B cell (primary cell): ENCODE data around the gene DNAJC4. TPM values are rescaled to one million over a fixed set of nuclear protein-coding genes. Genes with fewer than 3 reads are reported as not detected.

Experiments
- ATAC-seq: fragments of 200-7000 bp; cut with Tn5 transposase; one replicate; pipeline ENCODE4 v1.10.0; 2021; ENCODE audit warnings: low read depth, mild to moderate bottlenecking, moderate number of reproducible peaks, moderate library complexity
- CTCF ChIA-PET: fragments of 350-600 bp; sonication (Branson Sonifier 250); formaldehyde crosslinking; loops from one replicate; lab custom pipeline; 2021; ENCODE audit warnings: antibody characterized with exemption, inconsistent platforms; lab: Charles Lee
- POLR2A ChIA-PET: fragments of 350-600 bp; sonication (Branson Sonifier 250); formaldehyde crosslinking; loops from one replicate; lab custom pipeline; 2021; ENCODE audit warnings: antibody characterized with exemption; lab: Charles Lee
- DNase-seq: peaks from one replicate; pipeline ENCODE4 v3.0.0; 2013
- H2AFZ ChIP-seq: 2 replicates; pipeline ENCODE4 v1.6.1; 2012; ENCODE audit warnings: mild to moderate bottlenecking, low read depth, low read length; ENCODE audit not compliant: insufficient read depth, poor library complexity, severe bottlenecking
- H3K27ac ChIP-seq, 2 donors: 1 replicate in 1 of 2; 2 replicates in 1 of 2; pipeline ENCODE4 v1.5.1; 2012 to 2013; ENCODE audit warnings: low read length in 2 of 2, mild to moderate bottlenecking in 2 of 2, moderate library complexity in 1 of 2
- H3K27me3 ChIP-seq, 4 experiments: fragments of 200-600 bp in 1 of 4; sonication (generic) in 1 of 4; replicated peaks in 1 of 4; 1 replicate in 2 of 4; 2 replicates in 2 of 4; pipeline versions ENCODE4 v1.6.1 to v1.7.0; 2013 to 2016; ENCODE audit warnings: low read length in 3 of 4, mild to moderate bottlenecking in 2 of 4, mixed read lengths in 1 of 4, moderate library complexity in 1 of 4; ENCODE audit not compliant: insufficient read depth in 4 of 4, control insufficient read depth in 3 of 4; ENCODE audit errors: control extremely low read depth in 1 of 4
- H3K36me3 ChIP-seq, 2 experiments: replicated peaks in 1 of 2; 1 replicate in 1 of 2; 2 replicates in 1 of 2; pipeline versions ENCODE4 v1.6.1 to v1.7.1; 2013; ENCODE audit warnings: low read length in 1 of 2; ENCODE audit not compliant: insufficient read depth in 2 of 2, control insufficient read depth in 1 of 2; ENCODE audit errors: control extremely low read depth in 1 of 2, extremely low read depth in 1 of 2
- H3K4me1 ChIP-seq, 2 donors: fragments of 200-600 bp in 1 of 2; sonication (generic) in 1 of 2; 1 replicate in 1 of 2; 2 replicates in 1 of 2; pipeline versions ENCODE4 v1.5.1 to v1.6.1; 2013 to 2017; ENCODE audit warnings: low read length in 2 of 2; ENCODE audit not compliant: control insufficient read depth in 2 of 2, insufficient read depth in 2 of 2
- H3K4me2 ChIP-seq: replicated peaks from 2 replicates; pipeline ENCODE3; 2012; ENCODE audit warnings: mild to moderate bottlenecking, low read depth, low read length; ENCODE audit not compliant: poor library complexity, severe bottlenecking
- H3K4me3 ChIP-seq, 5 experiments: fragments of 200-600 bp in 1 of 5; sonication (generic) in 1 of 5; 1 replicate in 3 of 5; 2 replicates in 2 of 5; pipeline versions ENCODE4 v1.5.1 to v1.7.0; 2011 to 2016; ENCODE audit warnings: low read length in 4 of 5, mild to moderate bottlenecking in 4 of 5, low read depth in 2 of 5, control low read depth in 1 of 5, moderate library complexity in 1 of 5; ENCODE audit not compliant: insufficient read depth in 1 of 5; ENCODE audit errors: control extremely low read depth in 1 of 5, extremely low read depth in 1 of 5
- H3K79me2 ChIP-seq: fragments of 200-600 bp; sonication (generic); one replicate; pipeline ENCODE4 v1.6.0; 2016; ENCODE audit warnings: low read length; ENCODE audit not compliant: control insufficient read depth, insufficient read depth
- H3K9ac ChIP-seq: fragments of 200-600 bp; sonication (generic); 2 replicates; pipeline ENCODE4 v1.6.1; 2017; ENCODE audit warnings: mild to moderate bottlenecking, low read length, moderate library complexity
- H3K9me3 ChIP-seq, 3 donors: one replicate each; pipeline versions ENCODE4 v1.6.1 to v1.7.1; 2013; ENCODE audit warnings: low read length in 2 of 3; ENCODE audit not compliant: control insufficient read depth in 2 of 3, insufficient read depth in 1 of 3; ENCODE audit errors: control extremely low read depth in 1 of 3
- H4K20me1 ChIP-seq: 2 replicates; pipeline ENCODE4 v1.6.0; 2012; ENCODE audit warnings: mild to moderate bottlenecking, low read length; ENCODE audit not compliant: insufficient read depth, control insufficient read depth, poor library complexity, severe bottlenecking
- H3K27ac Mint-ChIP-seq: one replicate; pipeline ENCODE4 v1.8.0; 2021; ENCODE audit warnings: mixed read lengths
- H3K27me3 Mint-ChIP-seq: one replicate; pipeline ENCODE4 v1.8.0; 2021; ENCODE audit warnings: mixed read lengths
- H3K4me1 Mint-ChIP-seq: one replicate; pipeline ENCODE4 v1.8.0; 2021; ENCODE audit warnings: mixed read lengths
- H3K4me3 Mint-ChIP-seq: one replicate; pipeline ENCODE4 v1.8.0; 2021; ENCODE audit warnings: mixed read lengths
- H3K9me3 Mint-ChIP-seq: one replicate; pipeline ENCODE4 v1.8.0; 2022; ENCODE audit warnings: mixed read lengths; ENCODE audit not compliant: insufficient read depth
- CTCF ChIP-seq: fragments of 200-600 bp; IDR thresholded peaks from one replicate; pipeline ENCODE4 v1.8.0; 2022; ENCODE audit warnings: antibody characterized with exemption, mild to moderate bottlenecking
- EZH2 ChIP-seq: IDR thresholded peaks from 2 replicates; pipeline ENCODE4 v1.6.1; 2012; ENCODE audit warnings: borderline replicate concordance, low read depth, mild to moderate bottlenecking, moderate library complexity, low read length; ENCODE audit not compliant: insufficient read depth, poor library complexity, severe bottlenecking
- WGBS: methylation state at CpG from one replicate; pipeline ENCODE4 v1.1.5; 2013; ENCODE audit warnings: missing lambda C conversion rate; ENCODE audit not compliant: insufficient coverage; 5-methylcytosine and 5-hydroxymethylcytosine counted together
- intact Hi-C: fragments of 100-400 bp; cut with micrococcal nuclease; formaldehyde crosslinking; loops from one replicate; pipeline ENCODE4 v1.10.0; 2022
- polyA plus RNA-seq: library from polyadenylated mRNA; depleted of rRNA; stranded (reverse); fragments of >200 nt; gene quantifications from 2 replicates; pipeline ENCODE4 v1.2.3, GENCODE V29; 2012
- total RNA-seq, 2 donors: library from RNA; stranded (reverse); fragments of 120-200 nt in 1 of 2; gene quantifications; 1 replicate in 1 of 2; 2 replicates in 1 of 2; pipeline versions ENCODE4 v1.2.3 to v1.2.4, GENCODE V29; 2013 to 2022

Gene DNAJC4
- total and polyA plus RNA-seq, 2 donors (not counting 1 experiment from before 2014, with no cell fraction given), result 74.4 to 105 TPM

- H3K9me3 Mint-ChIP-seq, result no peaks in the 10 kb centered on the region
- WGBS, result 30% methylated on average over 2 of the region's 7 CpGs
- H3K4me1 Mint-ChIP-seq, result peaks cover 44% of the 10 kb centered on the region
These were observed 25.8 kb upstream of the DNAJC4 start for GRCh38 chr11:64204464-64204989.

More at GRCh38 chr11:64204464-64204989, 25.8 kb upstream of the DNAJC4 start:
- Mint-ChIP-seq H3K27ac (peak overlapping the region; percentile 95), H3K27me3 (no peaks in the 10 kb centered on the region), H3K4me3 (peak overlapping the region; percentile 80)
- DNase-seq (peak; percentile 89), ATAC-seq (peak; percentile 48)
- Histone ChIP-seq H3K4me3 (no peak overlapping the region), H3K27me3 (no peaks in the 10 kb centered on the region), H3K9ac (no peak overlapping the region), H3K36me3 (peaks cover 0 to 47% of the 10 kb centered on the region in 2 experiments), H3K4me1 (peaks cover 30 to 45% of the 10 kb centered on the region in 2 donors), H4K20me1 (peaks cover 18% of the 10 kb centered on the region), H3K79me2 (peaks cover 34% of the 10 kb centered on the region), H3K27ac (peak overlapping the region in 1 of 2 donors; percentile 35), H3K9me3 (no peaks in the 10 kb centered on the region), H2AFZ (no peak overlapping the region), H3K4me2 (peak overlapping the region; percentile 30)
- ChIA-PET POLR2A (interaction anchor here (0.7 to 4.8 kb wide), 11 partner anchors 21 to 448 kb away, joined by 3 to 78 read pairs (median 5); partner anchors contain the start of genes ESRRA, FKBP2, NUDT22 and PPP1R14B), CTCF (interaction anchor here (0.6 to 10.3 kb wide), 39 partner anchors 9 to 450 kb away, joined by 3 to 243 read pairs (median 6); partner anchors contain the start of genes BAD, CATSPERZ, DNAJC4 and ESRRA)
- peak; percentile 75 for TF ChIP-seq CTCF
- no peak for TF ChIP-seq EZH2
- intact Hi-C loops, result loop anchor here (1.0 to 10.0 kb wide), 3 partner anchors 65 to 450 kb away; no protein-coding TSS in a partner anchor
